Midbrain (tissue), 1 donor: Measurements from ENCODE around the gene BRI3.

Source experiments
- DNase-seq: peaks from one replicate; lab custom pipeline; 2025; lab: John Stamatoyannopoulos, UW

The BRI3 gene

GRCh38 chr7:98252425-98253054 lies 28.9 kb upstream of the BRI3 start:
- DNase-seq = no peak

GRCh38 chr7:98254516-98254915 lies 27.0 kb upstream of the BRI3 start:
- no peak for DNase-seq

DNA sequence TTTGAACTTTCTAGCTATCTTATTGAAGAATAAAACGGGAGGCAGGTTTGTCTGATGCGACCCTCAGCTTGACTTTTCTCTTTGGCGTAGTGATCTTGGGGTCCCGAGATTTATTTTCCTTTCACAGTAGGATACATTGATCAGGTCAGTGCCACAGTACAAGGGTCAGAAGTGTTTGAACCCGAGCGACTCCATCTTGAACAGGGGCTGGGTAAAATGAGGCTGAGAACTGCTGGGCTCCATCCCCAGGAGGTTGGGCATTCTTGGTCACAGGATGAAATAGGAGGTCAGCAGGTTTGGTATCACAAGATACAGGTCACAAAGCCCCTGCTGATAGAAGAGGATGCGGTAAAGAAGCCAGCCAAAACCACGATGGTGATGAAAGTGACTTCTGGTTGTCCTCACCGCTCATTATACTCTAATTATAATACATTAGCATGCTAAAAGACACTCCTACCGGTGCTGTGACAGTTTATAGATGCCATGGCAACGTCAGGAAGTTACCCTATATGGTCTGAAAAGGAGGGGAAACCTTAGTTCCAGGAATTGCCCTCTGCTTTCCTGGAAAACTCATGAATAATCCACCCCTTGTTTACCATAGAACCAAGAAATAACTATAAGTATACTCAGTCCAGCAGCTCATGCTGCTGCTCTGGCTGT lies 26.4 kb upstream of the BRI3 start:
- no peak for DNase-seq

DNA sequence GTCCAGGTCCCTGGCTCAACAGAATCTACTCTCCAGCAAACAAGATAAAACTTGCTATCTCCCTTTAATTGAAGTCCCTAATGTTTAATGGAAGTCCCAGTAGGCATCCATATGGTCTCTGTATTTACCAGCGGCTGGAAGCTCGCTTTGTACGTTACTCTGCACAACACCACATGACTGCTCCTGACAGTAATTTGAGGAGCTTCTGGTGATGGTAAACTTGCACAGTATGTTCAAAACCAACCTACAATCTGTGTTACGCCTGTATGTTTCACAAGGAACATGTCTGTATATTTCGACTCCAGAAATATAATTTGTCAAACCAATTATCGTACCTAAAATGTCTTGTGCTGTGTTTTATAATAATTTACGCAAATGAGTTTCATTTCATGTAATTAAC lies 25.1 kb upstream of the BRI3 start:
- no peak for DNase-seq

DNA sequence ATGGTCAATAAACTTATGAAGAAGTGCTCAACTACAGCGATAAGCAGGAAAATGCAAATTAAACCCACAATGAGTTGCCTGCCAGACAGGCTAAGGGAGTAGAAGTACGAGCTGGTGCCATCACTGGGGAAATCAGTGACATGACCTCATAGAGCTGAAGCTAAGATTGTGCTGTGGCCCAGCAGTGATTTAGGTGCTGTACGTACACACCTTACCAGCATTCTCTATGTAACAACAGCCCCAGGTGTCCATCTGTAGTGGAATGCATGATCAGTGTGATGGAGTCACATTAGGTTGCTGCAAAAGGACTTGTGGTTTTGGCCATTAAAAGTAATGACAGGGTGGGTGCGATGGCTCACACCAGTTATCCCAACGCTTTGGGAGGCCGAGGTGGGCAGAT lies 23.8 kb upstream of the BRI3 start:
- no peak for DNase-seq

- DNase-seq = no peak
These were observed 15.6 kb upstream of the BRI3 start for GRCh38 chr7:98265841-98266271.

DNA sequence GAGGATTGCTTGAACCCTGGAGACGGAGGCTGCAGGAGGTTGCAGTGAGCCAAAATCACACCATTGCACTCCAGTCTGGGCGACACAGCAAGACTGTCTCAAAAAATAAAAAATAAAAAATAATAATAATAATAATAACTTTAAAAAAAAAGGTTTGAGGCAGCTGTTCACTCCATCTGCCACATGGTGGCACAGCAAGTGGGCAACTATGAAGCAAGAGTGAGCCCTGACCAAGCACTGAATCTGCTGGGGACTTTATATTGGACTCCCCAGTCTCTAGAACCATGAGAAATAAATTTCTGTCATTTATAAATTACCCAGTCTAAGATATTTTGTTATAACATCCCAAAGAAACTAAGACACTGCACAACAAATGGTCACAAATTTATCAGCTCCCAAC lies 14.6 kb upstream of the BRI3 start:
- DNase-seq = no peak

DNA sequence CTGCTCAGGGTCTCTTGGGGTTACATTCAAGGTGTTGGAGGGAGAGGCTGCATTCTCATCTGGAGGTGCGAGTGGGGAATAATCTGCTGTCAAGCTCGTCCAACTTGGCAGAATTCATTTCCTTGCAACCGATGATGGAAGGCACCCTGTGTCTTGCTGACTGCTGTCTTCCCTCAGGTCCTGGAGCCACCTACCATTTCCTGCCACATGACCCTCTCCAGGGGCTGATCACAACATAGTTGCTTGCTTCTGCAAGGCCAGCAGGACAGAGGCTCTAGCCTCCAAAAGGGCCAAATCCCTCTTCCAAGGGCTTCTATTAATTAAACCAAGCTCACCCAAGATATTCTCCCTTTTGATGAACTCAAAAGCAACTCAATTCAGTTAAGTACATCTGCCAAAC lies 14.2 kb upstream of the BRI3 start:
- DNase-seq = no peak

GRCh38 chr7:98276241-98276761 lies 5.2 kb upstream of the BRI3 start:
- no peak for DNase-seq

DNA sequence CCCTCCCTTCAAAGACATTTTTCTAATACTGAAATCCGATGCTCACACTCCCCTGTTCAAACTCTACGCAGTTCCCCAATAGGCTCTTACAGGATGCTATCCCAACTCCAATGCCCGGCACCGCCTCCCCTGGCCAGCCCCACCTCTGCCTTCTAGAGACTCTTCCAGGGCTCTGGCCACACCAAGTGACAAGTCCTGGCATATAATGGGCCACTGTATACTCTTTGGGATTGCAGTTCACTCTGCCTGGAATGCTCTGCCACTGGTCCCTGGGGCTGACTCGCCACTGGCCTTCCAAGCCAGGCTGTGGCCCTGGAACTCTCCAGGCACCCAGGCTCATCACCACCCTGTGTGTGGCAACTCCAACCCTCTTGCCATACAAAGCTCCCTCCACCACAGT lies 3.1 kb upstream of the BRI3 start:
- no peak for DNase-seq

GRCh38 chr7:98278936-98279335 lies 2.5 kb upstream of the BRI3 start:
- DNase-seq = no peak

GRCh38 chr7:98280296-98280695 lies 1.2 kb upstream of the BRI3 start:
- no peak for DNase-seq

GRCh38 chr7:98281757-98282606 lies 496 bp downstream of the BRI3 start:
- DNase-seq = peak; percentile 39

- no peak for DNase-seq
These were observed 1.2 kb downstream of the BRI3 start for GRCh38 chr7:98282703-98283102.

- peak; percentile 26 for DNase-seq
These were observed 1.8 kb downstream of the BRI3 start for GRCh38 chr7:98283127-98283886.

DNA sequence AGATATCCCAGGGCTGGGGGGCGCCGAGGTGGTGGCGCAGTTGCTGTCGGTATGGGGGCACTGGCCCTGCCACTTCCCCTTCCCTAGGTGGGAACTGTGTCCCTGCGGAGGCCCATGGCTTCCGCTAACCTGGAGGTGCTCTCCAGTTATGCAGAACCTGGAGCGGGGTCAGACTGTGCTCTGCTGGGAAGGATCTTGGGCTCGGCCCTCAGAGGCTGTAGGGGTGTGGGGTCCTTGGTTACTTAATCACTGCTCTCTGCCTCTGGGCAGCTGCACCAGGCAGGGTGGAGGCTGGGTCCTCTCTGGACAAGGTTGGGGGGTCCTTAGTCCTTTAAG lies 2.4 kb downstream of the BRI3 start:
- no peak for DNase-seq

GRCh38 chr7:98284335-98285036 lies 3.0 kb downstream of the BRI3 start:
- DNase-seq = peak; percentile 11

DNA sequence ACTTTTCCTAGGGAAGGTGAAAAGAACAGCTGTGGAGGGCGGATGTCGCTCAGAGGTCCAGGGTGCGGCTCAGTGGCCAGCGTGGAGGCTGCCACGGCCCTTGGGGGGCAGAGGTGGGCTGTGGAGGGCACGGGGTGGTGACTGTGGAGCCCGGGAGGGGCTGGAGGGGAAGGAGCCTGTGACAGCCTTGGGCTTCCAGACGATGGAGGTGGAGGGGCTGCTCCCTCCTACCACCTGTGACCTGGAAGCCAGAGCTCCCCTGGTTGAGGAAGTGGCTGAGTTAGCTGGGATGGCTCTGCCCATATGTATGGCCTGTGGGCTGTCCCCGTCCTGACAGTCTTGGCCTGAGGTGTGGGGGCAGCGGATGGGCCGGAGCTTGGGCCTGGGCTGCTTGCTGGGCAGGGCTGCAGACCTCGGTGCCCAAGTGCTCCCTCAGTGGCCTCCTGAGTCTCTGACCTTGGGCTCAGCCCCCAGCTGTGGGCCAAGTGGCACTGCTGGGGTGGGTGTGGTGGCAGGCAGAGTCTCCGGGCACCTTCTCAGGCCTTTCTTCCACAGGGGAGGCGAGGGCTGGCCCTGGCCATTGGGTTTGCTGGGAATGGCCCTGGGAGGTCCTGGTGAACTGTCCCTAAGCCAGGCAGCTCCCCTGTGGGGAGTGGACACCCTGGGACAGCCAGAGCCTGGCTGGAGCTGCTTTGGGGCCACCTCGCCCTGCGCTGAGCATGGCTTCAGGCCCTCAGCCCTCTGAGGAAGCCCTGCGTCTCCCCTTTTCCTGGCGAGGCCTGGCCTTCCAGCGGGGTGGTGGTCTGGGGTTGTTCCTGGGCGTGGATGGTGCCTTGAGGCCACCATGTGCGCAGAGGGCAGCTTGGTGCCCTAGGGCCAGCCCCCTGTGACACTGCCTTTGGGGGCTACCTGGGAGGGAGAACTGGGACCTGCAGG lies 3.9 kb downstream of the BRI3 start:
- DNase-seq = no peak

DNA sequence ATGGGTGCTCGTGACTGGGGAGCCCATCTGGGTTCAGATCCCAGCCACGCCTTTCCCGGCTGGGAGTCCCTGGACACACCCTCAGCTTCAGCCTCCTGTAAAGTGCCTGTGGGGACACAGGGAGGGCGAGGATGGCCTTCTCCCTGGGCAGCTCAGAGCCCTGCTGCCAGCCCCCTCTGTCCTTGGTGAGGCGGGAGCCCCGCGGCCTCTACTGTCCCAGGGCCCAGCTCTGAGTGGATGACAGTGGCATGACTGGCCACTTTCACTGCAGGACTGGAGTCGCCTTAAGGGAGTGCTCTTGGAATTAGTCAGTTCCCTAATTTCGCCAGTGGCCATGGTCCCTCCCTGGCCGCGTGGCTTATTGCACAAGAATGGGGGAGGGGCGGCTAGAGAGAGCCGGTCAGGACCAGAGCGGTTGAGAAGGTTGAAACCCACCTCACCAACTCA lies 4.6 kb downstream of the BRI3 start:
- DNase-seq = peak; percentile 10
